ENCODE data around the gene JTB.
A peak's percentile ranks its signal among the peaks of the same experiment; 100 is the strongest.
"Not testable (repeated sequence)": the region's sequence is repeated elsewhere in the genome, so short reads cannot be mapped to it uniquely, and the experiment has no call there.

The JTB gene

DNA sequence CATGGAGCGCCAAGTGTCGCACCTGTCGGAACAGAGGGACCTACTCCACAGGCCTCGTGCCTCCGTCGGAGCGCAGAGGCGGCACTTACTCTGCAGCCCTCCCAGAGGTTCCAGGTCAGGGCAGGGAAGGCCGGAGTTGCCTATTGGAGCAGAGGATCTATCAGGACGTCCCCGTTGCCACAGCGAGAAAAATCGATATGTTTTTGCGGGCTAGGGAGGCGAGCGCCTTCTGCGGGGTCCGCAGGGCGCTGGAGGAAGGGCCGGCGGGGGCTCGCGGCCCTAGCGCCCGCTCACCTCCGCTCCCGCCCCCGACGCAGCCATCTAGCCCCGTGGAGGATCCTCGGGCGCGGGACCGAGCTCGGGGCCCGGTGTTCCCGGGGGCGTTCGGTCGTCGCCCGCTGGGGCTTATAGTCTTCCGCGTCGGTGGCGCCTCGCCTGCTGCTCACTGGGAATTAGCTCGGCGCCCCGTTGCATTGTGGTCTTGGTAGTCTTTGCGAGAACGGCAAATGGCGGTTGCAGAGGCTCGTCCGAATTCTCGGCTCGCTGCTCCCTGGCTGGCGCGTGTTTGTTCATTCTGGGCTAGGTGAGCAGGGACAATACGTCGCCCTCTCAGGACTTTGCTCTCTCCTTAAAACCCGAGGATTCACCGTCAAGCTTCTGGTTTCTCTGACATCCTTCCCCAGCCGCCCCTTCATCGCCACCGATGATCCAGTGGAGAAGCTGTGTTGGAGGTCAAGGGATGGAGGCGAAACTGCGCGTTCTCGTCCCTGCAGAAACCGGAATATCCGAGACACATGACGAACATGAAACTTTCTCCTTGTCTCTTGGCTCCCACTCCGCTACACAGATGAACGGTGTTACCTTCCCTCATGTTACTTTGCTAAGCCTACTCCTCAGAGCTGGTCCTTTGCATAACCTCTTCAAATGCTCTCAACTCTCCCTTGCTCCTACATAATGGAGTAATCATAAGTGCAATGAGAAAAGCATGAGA lies at the start of gene JTB:
TSS of gene JTB (minus strand) at position 425 of the 991 bp plus-strand sequence. CDS start at position 3, 422 bp downstream.
- Histone ChIP-seq H3K4me2 (ENCODE audit: low read length) (peak within 1 kb of the TSS; percentile 83), H4K20me1 (ENCODE audit: insufficient read depth, low read length) (no peaks in the 10 kb centered on the region), H3K27ac (ENCODE audit: low read length) (peak within 1 kb of the TSS; percentile 64), H3K4me3 (ENCODE audit: low read length) (peak within 1 kb of the TSS; percentile 85), H3K36me3 (replicated peaks; ENCODE audit: low read depth, low read length) (peaks cover 36% of the 10 kb centered on the region), H2AFZ (ENCODE audit: low read depth, low read length) (peak within 1 kb of the TSS; percentile 92), H3K27me3 (ENCODE audit: low read depth, low read length) (no peaks in the 10 kb centered on the region), H3K9ac (ENCODE audit: low read length) (peak within 1 kb of the TSS; percentile 93), H3K4me1 (ENCODE audit: low read length) (peaks cover 27% of the 10 kb centered on the region), H3K9me3 (ENCODE audit: insufficient read depth, low read length) (no peaks in the 10 kb centered on the region), H3K79me2 (ENCODE audit: low read length) (peaks cover 27% of the 10 kb centered on the region)
- TF ChIP-seq, protein P1, sequence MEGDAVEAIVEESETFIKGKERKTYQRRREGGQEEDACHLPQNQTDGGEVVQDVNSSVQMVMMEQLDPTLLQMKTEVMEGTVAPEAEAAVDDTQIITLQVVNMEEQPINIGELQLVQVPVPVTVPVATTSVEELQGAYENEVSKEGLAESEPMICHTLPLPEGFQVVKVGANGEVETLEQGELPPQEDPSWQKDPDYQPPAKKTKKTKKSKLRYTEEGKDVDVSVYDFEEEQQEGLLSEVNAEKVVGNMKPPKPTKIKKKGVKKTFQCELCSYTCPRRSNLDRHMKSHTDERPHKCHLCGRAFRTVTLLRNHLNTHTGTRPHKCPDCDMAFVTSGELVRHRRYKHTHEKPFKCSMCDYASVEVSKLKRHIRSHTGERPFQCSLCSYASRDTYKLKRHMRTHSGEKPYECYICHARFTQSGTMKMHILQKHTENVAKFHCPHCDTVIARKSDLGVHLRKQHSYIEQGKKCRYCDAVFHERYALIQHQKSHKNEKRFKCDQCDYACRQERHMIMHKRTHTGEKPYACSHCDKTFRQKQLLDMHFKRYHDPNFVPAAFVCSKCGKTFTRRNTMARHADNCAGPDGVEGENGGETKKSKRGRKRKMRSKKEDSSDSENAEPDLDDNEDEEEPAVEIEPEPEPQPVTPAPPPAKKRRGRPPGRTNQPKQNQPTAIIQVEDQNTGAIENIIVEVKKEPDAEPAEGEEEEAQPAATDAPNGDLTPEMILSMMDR (IDR thresholded peaks at IDR 0.05; ENCODE audit: low read depth, low read length) = no peak
- no peak for TF ChIP-seq EZH2phosphoT487 (IDR thresholded peaks at IDR 0.05; ENCODE audit: low read depth)

- no peaks in the 10 kb centered on the region for H3K79me2 ChIP-seq (ENCODE audit: low read length)
- no peaks in the 10 kb centered on the region for H3K36me3 ChIP-seq (replicated peaks; ENCODE audit: low read depth, low read length)
- no peak overlapping the region for H3K27ac ChIP-seq (ENCODE audit: low read length)
- no peaks in the 10 kb centered on the region for H4K20me1 ChIP-seq (ENCODE audit: insufficient read depth, low read length)
- H3K9me3 ChIP-seq (ENCODE audit: insufficient read depth, low read length) = no peaks in the 10 kb centered on the region
- no peak overlapping the region for H3K4me3 ChIP-seq (ENCODE audit: low read length)
- no peaks in the 10 kb centered on the region for H3K4me1 ChIP-seq (ENCODE audit: low read length)
- H3K9ac ChIP-seq (ENCODE audit: low read length) = no peak overlapping the region
- no peaks in the 10 kb centered on the region for H3K27me3 ChIP-seq (ENCODE audit: low read depth, low read length)
- TF ChIP-seq, protein P1 (IDR thresholded peaks at IDR 0.05; ENCODE audit: low read depth, low read length) = no peak
- TF ChIP-seq EZH2phosphoT487 (IDR thresholded peaks at IDR 0.05; ENCODE audit: low read depth) = no peak
- no peak overlapping the region for H2AFZ ChIP-seq (ENCODE audit: low read depth, low read length)
- no peak overlapping the region for H3K4me2 ChIP-seq (ENCODE audit: low read length)
Observed at GRCh38 chr1:154019940-154020339, 42.5 kb upstream of the JTB start.

DNA sequence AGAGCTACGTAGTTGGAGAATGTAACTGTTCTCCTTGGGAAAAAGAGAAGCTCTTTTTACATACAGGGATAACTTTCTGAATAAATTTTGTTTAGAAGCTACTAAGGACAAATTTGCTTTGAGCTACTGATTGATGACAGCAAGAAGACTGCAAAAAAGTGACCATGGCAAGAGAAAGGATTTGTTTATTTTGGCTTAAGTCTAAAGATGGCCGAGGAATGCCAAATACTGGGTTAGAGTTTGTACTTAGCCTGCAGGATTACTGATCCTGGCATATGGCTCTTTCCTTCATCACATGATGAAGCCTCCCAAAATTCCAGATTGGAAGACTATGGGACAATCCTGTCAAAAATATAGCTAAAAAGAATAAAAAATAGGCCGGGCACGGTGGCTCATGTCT lies 41.8 kb upstream of the JTB start:
- H4K20me1 ChIP-seq (ENCODE audit: insufficient read depth, low read length) = no peaks in the 10 kb centered on the region
- H3K4me3 ChIP-seq (ENCODE audit: low read length) = no peak overlapping the region
- no peak overlapping the region for H3K4me2 ChIP-seq (ENCODE audit: low read length)
- no peaks in the 10 kb centered on the region for H3K27me3 ChIP-seq (ENCODE audit: low read depth, low read length)
- no peaks in the 10 kb centered on the region for H3K79me2 ChIP-seq (ENCODE audit: low read length)
- no peak overlapping the region for H3K9ac ChIP-seq (ENCODE audit: low read length)
- no peaks in the 10 kb centered on the region for H3K4me1 ChIP-seq (ENCODE audit: low read length)
- H3K9me3 ChIP-seq (ENCODE audit: insufficient read depth, low read length) = no peaks in the 10 kb centered on the region
- no peaks in the 10 kb centered on the region for H3K36me3 ChIP-seq (replicated peaks; ENCODE audit: low read depth, low read length)
- H2AFZ ChIP-seq (ENCODE audit: low read depth, low read length) = no peak overlapping the region
- TF ChIP-seq EZH2phosphoT487 (IDR thresholded peaks at IDR 0.05; ENCODE audit: low read depth) = no peak
- TF ChIP-seq, protein P1 (IDR thresholded peaks at IDR 0.05; ENCODE audit: low read depth, low read length) = no peak
- H3K27ac ChIP-seq (ENCODE audit: low read length) = no peak overlapping the region

GRCh38 chr1:154014154-154014907 lies 36.9 kb upstream of the JTB start:
- H3K27ac ChIP-seq (ENCODE audit: low read length) = no peak overlapping the region
- no peak overlapping the region for H3K4me2 ChIP-seq (ENCODE audit: low read length)

DNA sequence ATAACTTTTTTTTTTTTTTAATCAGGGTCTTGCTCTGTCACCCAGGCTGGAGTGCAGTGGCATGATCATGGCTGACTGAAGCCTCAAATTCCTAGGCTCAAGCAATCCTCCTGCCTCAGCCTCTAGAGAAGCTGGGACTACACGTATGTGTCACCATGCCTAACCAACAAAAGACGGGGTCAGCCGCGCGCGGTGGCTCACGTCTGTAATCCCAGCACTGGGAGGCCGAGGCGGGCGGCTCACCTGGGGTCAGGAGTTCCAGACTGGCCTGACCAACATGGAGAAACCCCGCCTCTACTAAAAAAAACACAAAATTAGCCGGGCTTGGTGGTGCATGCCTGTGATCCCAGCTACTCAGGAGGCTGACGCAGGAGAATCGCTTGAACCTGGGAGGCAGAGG lies 35.1 kb upstream of the JTB start:
- not testable (repeated sequence) for H3K36me3 ChIP-seq (replicated peaks; ENCODE audit: low read depth, low read length); H3K9me3 ChIP-seq (ENCODE audit: insufficient read depth, low read length); H2AFZ ChIP-seq (ENCODE audit: low read depth, low read length); H3K27me3 ChIP-seq (ENCODE audit: low read depth, low read length); H3K4me3 ChIP-seq (ENCODE audit: low read length); H3K79me2 ChIP-seq (ENCODE audit: low read length); H3K4me1 ChIP-seq (ENCODE audit: low read length); H3K4me2 ChIP-seq (ENCODE audit: low read length); H3K9ac ChIP-seq (ENCODE audit: low read length); H4K20me1 ChIP-seq (ENCODE audit: insufficient read depth, low read length); H3K27ac ChIP-seq (ENCODE audit: low read length)

More at GRCh38 chr1:154014154-154014907, 36.9 kb upstream of the JTB start:
- no peaks in the 10 kb centered on the region for H3K27me3 ChIP-seq (ENCODE audit: low read depth, low read length)
- H2AFZ ChIP-seq (ENCODE audit: low read depth, low read length) = no peak overlapping the region
- H3K79me2 ChIP-seq (ENCODE audit: low read length) = no peaks in the 10 kb centered on the region
- H3K4me1 ChIP-seq (ENCODE audit: low read length) = no peaks in the 10 kb centered on the region
- H3K9ac ChIP-seq (ENCODE audit: low read length) = no peak overlapping the region
- H3K36me3 ChIP-seq (replicated peaks; ENCODE audit: low read depth, low read length) = no peaks in the 10 kb centered on the region
- no peaks in the 10 kb centered on the region for H3K9me3 ChIP-seq (ENCODE audit: insufficient read depth, low read length)
- TF ChIP-seq, protein P1 (IDR thresholded peaks at IDR 0.05; ENCODE audit: low read depth, low read length) = no peak
- TF ChIP-seq EZH2phosphoT487 (IDR thresholded peaks at IDR 0.05; ENCODE audit: low read depth) = no peak
- H3K4me3 ChIP-seq (ENCODE audit: low read length) = no peak overlapping the region
- no peaks in the 10 kb centered on the region for H4K20me1 ChIP-seq (ENCODE audit: insufficient read depth, low read length)
